ENCODE data around the gene CD1B. TPM values are rescaled to one million over a fixed set of nuclear protein-coding genes. Genes with fewer than 3 reads are reported as not detected.

Gene CD1B
- total RNA-seq, 1 experiment from 2014 or later = not detected

DNA sequence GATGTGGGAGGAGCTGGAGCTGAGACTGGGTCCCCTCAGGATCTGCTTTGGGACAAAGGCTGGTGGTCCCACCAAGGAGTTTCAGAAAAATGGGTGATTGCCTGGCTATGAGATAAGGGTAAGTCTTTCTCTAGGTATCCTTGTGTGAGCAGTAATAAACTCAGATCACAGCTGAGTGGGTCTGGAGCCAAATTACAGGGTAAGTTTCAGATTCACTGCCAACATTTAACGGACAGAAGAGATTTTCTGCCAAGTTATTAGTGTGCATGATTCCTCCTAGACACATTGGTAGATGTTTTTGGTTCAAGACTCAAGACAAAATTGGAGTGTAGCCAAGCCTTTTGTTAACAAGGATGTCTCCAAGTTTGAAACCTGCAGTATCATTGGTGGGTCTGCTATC lies 7.5 kb downstream of the CD1B start:
- Histone ChIP-seq H3K9me2 (replicated peaks; ENCODE audit: insufficient read depth, low read length) (no peaks in the 10 kb centered on the region), H3K9me3 (ENCODE audit: low read length) (no peaks in the 10 kb centered on the region), H3K36me3 (ENCODE audit: insufficient read depth, low read length) (no peaks in the 10 kb centered on the region), H3K4me1 (ENCODE audit: low read length) (no peaks in the 10 kb centered on the region), H3K4me3 (ENCODE audit: low read length) (no peak overlapping the region), H3K27ac (ENCODE audit: low read length) (no peak overlapping the region), H3K27me3 (ENCODE audit: low read length) (no peaks in the 10 kb centered on the region), H3K79me2 (ENCODE audit: low read length) (no peaks in the 10 kb centered on the region), H2AFZ (ENCODE audit: low read length) (no peak overlapping the region), H3K9ac (ENCODE audit: low read length) (no peak overlapping the region), H4K20me1 (ENCODE audit: insufficient read depth, low read depth, low read length) (no peaks in the 10 kb centered on the region), H3K4me2 (ENCODE audit: low read depth, low read length, poor library complexity, severe bottlenecking) (no peak overlapping the region)
- no peak for DNase-seq

DNA sequence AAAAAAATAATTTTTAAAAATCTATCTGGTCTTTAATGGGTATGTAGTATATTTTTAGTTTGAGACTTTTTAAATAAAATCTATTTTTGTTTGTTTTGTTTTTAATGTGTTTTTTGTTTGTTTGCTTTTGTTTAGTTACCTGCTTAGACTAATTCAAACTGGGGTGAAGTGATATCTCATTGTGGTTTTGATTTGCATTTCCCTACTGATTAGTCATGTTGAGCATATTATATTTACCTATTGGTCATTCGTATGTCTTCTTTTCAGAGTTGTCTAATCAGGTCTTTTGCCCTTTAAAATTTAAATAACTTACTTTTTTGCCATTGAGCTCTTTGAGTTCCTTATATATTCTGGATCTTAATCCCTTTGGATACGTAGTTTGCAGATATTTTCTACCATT lies 20.3 kb downstream of the CD1B start:
- Histone ChIP-seq H3K27ac (ENCODE audit: low read length) (no peak overlapping the region), H3K27me3 (ENCODE audit: low read length) (no peaks in the 10 kb centered on the region), H3K4me1 (ENCODE audit: low read length) (peaks cover 15% of the 10 kb centered on the region), H3K79me2 (ENCODE audit: low read length) (no peaks in the 10 kb centered on the region), H2AFZ (ENCODE audit: low read length) (no peak overlapping the region), H3K36me3 (ENCODE audit: insufficient read depth, low read length) (no peaks in the 10 kb centered on the region), H4K20me1 (ENCODE audit: insufficient read depth, low read depth, low read length) (no peaks in the 10 kb centered on the region), H3K4me3 (ENCODE audit: low read length) (no peak overlapping the region), H3K4me2 (ENCODE audit: low read depth, low read length, poor library complexity, severe bottlenecking) (peak overlapping the region; percentile 48), H3K9me2 (replicated peaks; ENCODE audit: insufficient read depth, low read length) (no peaks in the 10 kb centered on the region), H3K9ac (ENCODE audit: low read length) (no peak overlapping the region), H3K9me3 (ENCODE audit: low read length) (no peaks in the 10 kb centered on the region)
- DNase-seq = no peak

DNA sequence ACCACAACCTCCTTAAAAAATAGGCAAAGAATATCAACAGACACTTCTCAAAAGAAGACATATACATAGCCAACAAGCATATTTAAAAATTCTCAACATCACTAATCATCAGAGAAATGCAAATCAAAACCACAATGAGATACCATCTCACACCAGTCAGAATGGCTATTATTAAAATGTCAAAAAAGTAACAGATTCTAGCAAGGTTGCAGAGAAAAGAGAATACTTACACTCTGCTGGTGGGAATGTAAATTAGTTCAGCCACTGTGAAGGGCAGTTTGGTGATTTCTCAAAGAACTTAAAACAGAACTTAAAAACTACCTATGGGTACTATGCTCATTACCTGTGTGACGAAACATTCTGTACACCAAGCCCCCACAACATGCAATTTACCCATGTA lies 20.7 kb downstream of the CD1B start:
- H3K4me3 ChIP-seq (ENCODE audit: low read length) = no peak overlapping the region
- DNase-seq = peak; percentile 56
- no peaks in the 10 kb centered on the region for H3K27me3 ChIP-seq (ENCODE audit: low read length)
- no peaks in the 10 kb centered on the region for H3K9me3 ChIP-seq (ENCODE audit: low read length)
- no peaks in the 10 kb centered on the region for H4K20me1 ChIP-seq (ENCODE audit: insufficient read depth, low read depth, low read length)
- no peak overlapping the region for H3K9ac ChIP-seq (ENCODE audit: low read length)
- peak overlapping the region; percentile 48 for H3K4me2 ChIP-seq (ENCODE audit: low read depth, low read length, poor library complexity, severe bottlenecking)
- no peaks in the 10 kb centered on the region for H3K36me3 ChIP-seq (ENCODE audit: insufficient read depth, low read length)
- no peak overlapping the region for H2AFZ ChIP-seq (ENCODE audit: low read length)
- H3K9me2 ChIP-seq (replicated peaks; ENCODE audit: insufficient read depth, low read length) = no peaks in the 10 kb centered on the region
- peaks cover 15% of the 10 kb centered on the region for H3K4me1 ChIP-seq (ENCODE audit: low read length)
- H3K79me2 ChIP-seq (ENCODE audit: low read length) = no peaks in the 10 kb centered on the region
- no peak overlapping the region for H3K27ac ChIP-seq (ENCODE audit: low read length)

DNA sequence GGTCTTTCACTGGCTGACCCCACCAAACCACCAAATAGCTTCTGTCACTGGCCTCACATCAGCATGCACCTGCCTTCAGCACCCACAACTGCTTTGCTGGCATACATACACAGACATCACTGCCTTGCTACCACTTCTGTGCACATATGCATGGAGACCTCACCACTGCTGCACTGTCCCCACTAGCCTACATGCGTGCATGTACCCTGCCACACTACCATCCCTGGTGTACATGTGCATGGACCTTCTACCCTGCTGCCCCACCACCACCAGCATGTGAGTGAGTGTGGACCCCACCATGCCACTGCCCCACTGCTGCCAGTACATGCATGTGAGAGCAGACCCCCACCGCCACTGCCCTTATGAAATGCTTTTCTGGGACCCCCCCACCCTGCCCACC lies 35.5 kb downstream of the CD1B start:
- no peak overlapping the region for H3K4me3 ChIP-seq (ENCODE audit: low read length)
- no peak for DNase-seq
- peaks cover 8% of the 10 kb centered on the region for H3K4me1 ChIP-seq (ENCODE audit: low read length)
- H4K20me1 ChIP-seq (ENCODE audit: insufficient read depth, low read depth, low read length) = no peaks in the 10 kb centered on the region
- H3K36me3 ChIP-seq (ENCODE audit: insufficient read depth, low read length) = no peaks in the 10 kb centered on the region
- no peak overlapping the region for H3K9ac ChIP-seq (ENCODE audit: low read length)
- H3K4me2 ChIP-seq (ENCODE audit: low read depth, low read length, poor library complexity, severe bottlenecking) = no peak overlapping the region
- H3K9me3 ChIP-seq (ENCODE audit: low read length) = no peaks in the 10 kb centered on the region
- no peaks in the 10 kb centered on the region for H3K79me2 ChIP-seq (ENCODE audit: low read length)
- H3K9me2 ChIP-seq (replicated peaks; ENCODE audit: insufficient read depth, low read length) = no peaks in the 10 kb centered on the region
- H2AFZ ChIP-seq (ENCODE audit: low read length) = no peak overlapping the region
- no peak overlapping the region for H3K27ac ChIP-seq (ENCODE audit: low read length)
- H3K27me3 ChIP-seq (ENCODE audit: low read length) = no peaks in the 10 kb centered on the region

DNA sequence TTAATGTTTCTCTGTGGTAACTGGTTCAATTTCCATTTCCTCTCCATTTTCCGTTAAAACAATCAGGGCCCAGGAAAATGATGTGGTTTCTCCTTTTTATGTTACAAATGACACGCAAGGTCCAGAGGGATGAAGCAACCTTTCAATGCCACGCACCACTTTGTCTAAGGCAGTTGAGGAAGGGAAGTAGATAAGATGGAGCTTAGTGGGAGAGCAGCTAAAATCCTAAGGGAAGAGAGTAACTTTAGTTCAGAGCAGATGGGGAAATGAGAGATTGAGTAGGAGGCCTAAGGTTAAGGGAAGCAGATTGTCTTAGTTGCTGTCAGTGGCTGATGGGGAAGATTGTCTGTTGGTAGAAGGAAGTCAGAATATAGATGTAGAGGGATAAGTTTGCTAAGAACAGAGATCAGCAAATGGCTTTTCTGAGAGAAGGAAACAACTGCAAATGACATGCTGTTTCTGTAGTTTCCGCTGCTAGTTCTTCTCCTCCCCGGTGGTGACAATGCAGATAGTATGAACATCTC lies 40.9 kb downstream of the CD1B start:
- H3K4me3 ChIP-seq (ENCODE audit: low read length) = peak overlapping the region; percentile 59
- no peaks in the 10 kb centered on the region for H3K27me3 ChIP-seq (ENCODE audit: low read length)
- H2AFZ ChIP-seq (ENCODE audit: low read length) = peak overlapping the region; percentile 52; the same call in 1 of the 2 replicates
- H3K36me3 ChIP-seq (ENCODE audit: insufficient read depth, low read length) = no peaks in the 10 kb centered on the region
- no peaks in the 10 kb centered on the region for H3K9me3 ChIP-seq (ENCODE audit: low read length)
- H3K9ac ChIP-seq (ENCODE audit: low read length) = peak overlapping the region; percentile 57
- H3K4me1 ChIP-seq (ENCODE audit: low read length) = peaks cover 62% of the 10 kb centered on the region
- H3K9me2 ChIP-seq (replicated peaks; ENCODE audit: insufficient read depth, low read length) = no peaks in the 10 kb centered on the region
- H3K27ac ChIP-seq (ENCODE audit: low read length) = peak overlapping the region; percentile 59
- no peaks in the 10 kb centered on the region for H3K79me2 ChIP-seq (ENCODE audit: low read length)
- DNase-seq = peak; percentile 54
- H3K4me2 ChIP-seq (ENCODE audit: low read depth, low read length, poor library complexity, severe bottlenecking) = peak overlapping the region; percentile 74
- H4K20me1 ChIP-seq (ENCODE audit: insufficient read depth, low read depth, low read length) = no peaks in the 10 kb centered on the region

DNA sequence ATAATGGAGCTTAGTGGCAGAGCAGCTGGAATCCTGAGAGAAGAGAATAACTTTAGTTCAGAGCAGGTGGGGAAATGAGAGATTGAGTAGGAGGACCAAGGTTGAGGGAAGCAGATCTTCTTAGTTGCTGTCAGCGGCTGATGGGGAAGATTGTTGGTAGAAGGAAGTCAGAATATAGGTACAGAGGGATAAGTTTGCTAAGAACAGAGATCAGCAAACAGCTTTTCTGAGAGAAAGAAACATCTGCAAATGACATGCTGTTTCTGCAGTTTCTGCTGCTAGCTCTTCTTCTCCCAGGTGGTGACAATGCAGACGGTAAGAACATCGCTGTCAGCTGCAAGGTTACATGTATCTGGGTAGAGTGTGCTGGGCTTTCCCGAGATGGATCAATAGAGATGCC lies 41.5 kb downstream of the CD1B start, which contains the start of gene CD1C:
Gene CD1C (plus strand): TSS at position 113 of the 400 bp plus-strand sequence. CDS start 142 bp downstream, at position 255.
- Histone ChIP-seq H4K20me1 (ENCODE audit: insufficient read depth, low read depth, low read length) (no peaks in the 10 kb centered on the region), H3K79me2 (ENCODE audit: low read length) (no peaks in the 10 kb centered on the region), H2AFZ (ENCODE audit: low read length) (peak within 1 kb of the TSS; percentile 52; the same call in 1 of the 2 replicates), H3K4me2 (ENCODE audit: low read depth, low read length, poor library complexity, severe bottlenecking) (peak within 1 kb of the TSS; percentile 74), H3K27me3 (ENCODE audit: low read length) (no peaks in the 10 kb centered on the region), H3K9me2 (replicated peaks; ENCODE audit: insufficient read depth, low read length) (no peaks in the 10 kb centered on the region), H3K36me3 (ENCODE audit: insufficient read depth, low read length) (no peaks in the 10 kb centered on the region), H3K4me3 (ENCODE audit: low read length) (peak within 1 kb of the TSS; percentile 59), H3K9me3 (ENCODE audit: low read length) (no peaks in the 10 kb centered on the region), H3K27ac (ENCODE audit: low read length) (peak within 1 kb of the TSS; percentile 59), H3K4me1 (ENCODE audit: low read length) (peaks cover 68% of the 10 kb centered on the region), H3K9ac (ENCODE audit: low read length) (peak within 1 kb of the TSS; percentile 57)
- peak; percentile 54 for DNase-seq

DNA sequence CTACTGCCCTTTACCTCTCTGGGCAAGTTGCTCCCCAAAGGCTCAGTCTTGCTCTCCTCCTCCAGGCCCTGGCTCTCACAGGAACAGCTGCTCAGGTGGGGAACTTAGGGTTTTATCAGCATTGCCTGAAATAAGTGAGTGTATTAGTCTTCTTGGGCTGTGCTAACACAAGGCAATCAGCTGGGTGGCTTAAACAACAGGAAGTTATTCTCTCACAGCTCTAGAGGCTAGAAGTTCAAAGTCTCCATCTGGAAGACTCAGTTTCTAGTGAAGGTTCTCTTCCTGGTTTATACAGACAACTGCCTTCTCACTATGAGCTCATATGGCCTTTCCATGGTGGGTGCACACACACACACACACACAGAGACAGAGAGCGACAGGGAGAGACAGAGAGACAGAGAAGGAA lies 44.4 kb downstream of the CD1B start:
- Histone ChIP-seq H2AFZ (ENCODE audit: low read length) (peak overlapping the region; percentile 1; the same call in 1 of the 2 replicates), H3K4me2 (ENCODE audit: low read depth, low read length, poor library complexity, severe bottlenecking) (peak overlapping the region; percentile 81)

GRCh38 chr1:158286487-158286886 lies 44.8 kb downstream of the CD1B start:
- Histone ChIP-seq H3K4me2 (ENCODE audit: low read depth, low read length, poor library complexity, severe bottlenecking) (peak overlapping the region; percentile 81), H4K20me1 (ENCODE audit: insufficient read depth, low read depth, low read length) (no peaks in the 10 kb centered on the region), H3K79me2 (ENCODE audit: low read length) (no peaks in the 10 kb centered on the region), H3K4me3 (ENCODE audit: low read length) (peak overlapping the region; percentile 60), H3K9me2 (replicated peaks; ENCODE audit: insufficient read depth, low read length) (no peaks in the 10 kb centered on the region), H3K4me1 (ENCODE audit: low read length) (peaks cover 85% of the 10 kb centered on the region), H3K36me3 (ENCODE audit: insufficient read depth, low read length) (no peaks in the 10 kb centered on the region), H2AFZ (ENCODE audit: low read length) (0 out of 2 replicates have a peak overlapping the region, but pooled peaks have one; percentile 65), H3K9ac (ENCODE audit: low read length) (peak overlapping the region; percentile 58), H3K27ac (ENCODE audit: low read length) (peak overlapping the region; percentile 94), H3K27me3 (ENCODE audit: low read length) (no peaks in the 10 kb centered on the region), H3K9me3 (ENCODE audit: low read length) (no peaks in the 10 kb centered on the region)
- DNase-seq = peak; percentile 56

More for the DNA sequence above, 44.4 kb downstream of the CD1B start:
- Histone ChIP-seq H3K4me3 (ENCODE audit: low read length) (peak overlapping the region; percentile 60), H3K4me1 (ENCODE audit: low read length) (peaks cover 87% of the 10 kb centered on the region), H3K9ac (ENCODE audit: low read length) (peak overlapping the region; percentile 58), H3K9me3 (ENCODE audit: low read length) (no peaks in the 10 kb centered on the region), H3K27ac (ENCODE audit: low read length) (peak overlapping the region; percentile 94), H3K36me3 (ENCODE audit: insufficient read depth, low read length) (no peaks in the 10 kb centered on the region), H3K79me2 (ENCODE audit: low read length) (no peaks in the 10 kb centered on the region), H3K27me3 (ENCODE audit: low read length) (no peaks in the 10 kb centered on the region), H3K9me2 (replicated peaks; ENCODE audit: insufficient read depth, low read length) (no peaks in the 10 kb centered on the region), H4K20me1 (ENCODE audit: insufficient read depth, low read depth, low read length) (no peaks in the 10 kb centered on the region)
- peak; percentile 76 for DNase-seq

Data from Karpas-422 (cell line).